Peyer's patch (tissue), 4 donors: Measurements from ENCODE around the gene DNMT1.

Experiments
- POLR2A ChIP-seq, 2 donors: fragments of 450-650 bp; IDR thresholded peaks; one replicate each; pipeline ENCODE4 v1.5.1; 2017; ENCODE audit warnings: antibody characterized with exemption in 2 of 2, mild to moderate bottlenecking in 2 of 2, moderate library complexity in 2 of 2
- TF ChIP-seq, protein P1 (sequence below), 6 experiments: fragments of 450-650 bp in 4 of 6; fragments of 200-600 bp in 2 of 6; sonication (generic) in 1 of 6; IDR thresholded peaks; one replicate each; pipeline ENCODE4 v1.5.1; 2017 to 2019; ENCODE audit warnings: antibody characterized with exemption in 6 of 6, mild to moderate bottlenecking in 3 of 6, moderate library complexity in 1 of 6

DNA sequence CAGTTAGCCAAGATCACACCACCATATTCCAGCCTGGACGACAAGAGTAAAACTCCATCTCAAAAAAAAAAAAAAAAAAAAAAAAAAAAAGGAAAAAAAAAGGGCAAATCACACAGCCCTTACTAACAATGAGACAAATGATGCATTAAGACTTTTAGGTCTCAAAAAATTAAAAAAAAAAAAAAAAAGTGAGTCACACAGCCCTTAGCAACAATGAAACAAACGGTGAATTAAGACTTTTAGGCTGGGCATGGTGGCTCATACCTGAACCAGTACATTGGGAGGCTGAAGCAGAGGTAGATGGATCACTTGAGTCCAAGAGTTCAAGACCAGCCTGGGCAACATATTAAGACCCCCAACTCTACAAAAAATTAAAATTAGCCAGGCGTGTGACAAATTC is 42.7 kb downstream of the DNMT1 start:
- TF ChIP-seq, protein P1, sequence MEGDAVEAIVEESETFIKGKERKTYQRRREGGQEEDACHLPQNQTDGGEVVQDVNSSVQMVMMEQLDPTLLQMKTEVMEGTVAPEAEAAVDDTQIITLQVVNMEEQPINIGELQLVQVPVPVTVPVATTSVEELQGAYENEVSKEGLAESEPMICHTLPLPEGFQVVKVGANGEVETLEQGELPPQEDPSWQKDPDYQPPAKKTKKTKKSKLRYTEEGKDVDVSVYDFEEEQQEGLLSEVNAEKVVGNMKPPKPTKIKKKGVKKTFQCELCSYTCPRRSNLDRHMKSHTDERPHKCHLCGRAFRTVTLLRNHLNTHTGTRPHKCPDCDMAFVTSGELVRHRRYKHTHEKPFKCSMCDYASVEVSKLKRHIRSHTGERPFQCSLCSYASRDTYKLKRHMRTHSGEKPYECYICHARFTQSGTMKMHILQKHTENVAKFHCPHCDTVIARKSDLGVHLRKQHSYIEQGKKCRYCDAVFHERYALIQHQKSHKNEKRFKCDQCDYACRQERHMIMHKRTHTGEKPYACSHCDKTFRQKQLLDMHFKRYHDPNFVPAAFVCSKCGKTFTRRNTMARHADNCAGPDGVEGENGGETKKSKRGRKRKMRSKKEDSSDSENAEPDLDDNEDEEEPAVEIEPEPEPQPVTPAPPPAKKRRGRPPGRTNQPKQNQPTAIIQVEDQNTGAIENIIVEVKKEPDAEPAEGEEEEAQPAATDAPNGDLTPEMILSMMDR (IDR thresholded peaks at IDR 0.05) = no peak
- no peak for TF ChIP-seq POLR2A (IDR thresholded peaks at IDR 0.05)
